ENCODE data around the gene EBF3. TPM values are rescaled to one million over a fixed set of nuclear protein-coding genes. Genes with fewer than 3 reads are reported as not detected.

The EBF3 gene
- total RNA-seq, 4 donors from 2014 or later: 0.77 to 10.7 (median 6.0) TPM

- Histone ChIP-seq H3K27me3 (no peaks in the 10 kb centered on the region), H3K9me3 (no peaks in the 10 kb centered on the region), H3K4me1 (no peaks in the 10 kb centered on the region), H3K27ac (no peak overlapping the region), H3K4me3 (no peak overlapping the region), H3K36me3 (no peaks in the 10 kb centered on the region)
- no peak for DNase-seq
- intact Hi-C loops (cut with DNase I; ENCODE audit: low total_unique reads): no loop called here
- TF ChIP-seq POLR2A (IDR thresholded peaks at IDR 0.05) (no peak), CTCF (IDR thresholded peaks at IDR 0.05) (no peak)
These were observed 47.5 kb downstream of the EBF3 start for GRCh38 chr10:129916506-129916995.

DNA sequence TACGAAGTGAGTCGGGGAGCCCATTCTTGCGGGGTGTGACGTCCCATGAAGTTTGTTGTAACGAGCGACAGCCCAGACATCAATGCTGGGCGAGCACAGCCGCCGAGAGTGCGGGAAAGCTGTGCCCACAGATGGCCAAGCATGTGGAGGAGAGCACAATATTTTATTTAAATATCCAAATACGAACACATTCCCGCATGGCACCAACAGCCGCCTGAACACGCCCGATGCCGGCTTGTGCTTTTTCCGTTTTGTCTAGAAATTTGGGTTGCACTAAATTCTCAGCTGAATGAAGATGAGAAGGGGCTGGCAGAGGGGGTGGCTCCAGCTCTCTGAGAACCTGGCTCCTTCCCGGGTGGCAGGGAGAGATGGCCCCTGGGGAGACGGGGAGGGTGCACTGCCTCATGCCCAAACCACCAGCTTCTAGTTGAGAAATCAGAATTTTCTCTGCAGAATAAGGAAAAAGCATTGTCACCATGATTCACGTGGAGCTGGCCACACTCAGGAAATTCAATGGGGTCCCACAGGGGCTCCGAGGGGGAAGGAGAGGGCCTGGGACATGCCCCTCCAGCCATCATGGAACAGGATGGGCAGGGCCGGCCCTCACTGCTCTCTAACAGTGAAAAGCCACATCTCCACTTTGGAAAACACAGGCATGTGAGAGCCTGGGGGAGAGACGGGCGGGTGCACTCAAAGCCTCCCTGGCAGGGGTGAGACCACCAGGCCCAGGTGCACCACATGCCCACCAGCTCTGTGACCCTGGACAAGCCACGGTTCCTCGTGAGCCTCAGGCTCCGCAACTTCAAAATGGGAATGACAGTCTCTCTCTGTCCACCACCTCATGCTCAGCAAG lies 48.3 kb downstream of the EBF3 start:
- DNase-seq: no peak
- no peaks in the 10 kb centered on the region for H3K36me3 ChIP-seq
- H3K27ac ChIP-seq: no peak overlapping the region
- H3K9me3 ChIP-seq: no peaks in the 10 kb centered on the region
- no peaks in the 10 kb centered on the region for H3K27me3 ChIP-seq
- intact Hi-C loops (cut with DNase I; ENCODE audit: low total_unique reads): no loop called here
- TF ChIP-seq CTCF (IDR thresholded peaks at IDR 0.05) (no peak), POLR2A (IDR thresholded peaks at IDR 0.05) (no peak)
- no peaks in the 10 kb centered on the region for H3K4me1 ChIP-seq
- H3K4me3 ChIP-seq: no peak overlapping the region

DNA sequence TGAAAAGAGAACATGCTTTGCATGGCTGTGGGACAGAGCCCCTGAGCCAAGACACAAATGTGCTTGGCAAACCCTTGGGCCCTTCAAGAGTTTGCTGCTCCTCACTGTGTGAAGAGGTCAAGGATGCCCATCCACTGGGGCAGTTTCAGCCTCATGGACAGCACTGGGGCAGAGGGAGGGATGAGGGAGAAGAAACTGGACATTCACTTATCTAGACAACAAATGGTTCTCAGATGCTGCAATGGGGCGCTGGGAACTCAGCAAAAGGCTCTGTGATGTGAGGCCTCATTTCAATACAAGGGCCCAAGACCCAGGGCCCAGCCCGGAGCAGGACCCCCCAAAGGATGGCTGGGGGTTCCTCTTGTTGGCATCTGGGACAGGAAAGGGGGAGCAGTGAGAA lies 49.1 kb downstream of the EBF3 start:
- DNase-seq: no peak
- Histone ChIP-seq H3K4me3 (no peak overlapping the region), H3K36me3 (no peaks in the 10 kb centered on the region), H3K27me3 (no peaks in the 10 kb centered on the region), H3K9me3 (no peaks in the 10 kb centered on the region), H3K27ac (no peak overlapping the region), H3K4me1 (no peaks in the 10 kb centered on the region)
- TF ChIP-seq POLR2A (IDR thresholded peaks at IDR 0.05) (no peak), CTCF (IDR thresholded peaks at IDR 0.05) (no peak)
- intact Hi-C loops (cut with DNase I; ENCODE audit: low total_unique reads): no loop called here

- H3K9me3 ChIP-seq: no peaks in the 10 kb centered on the region
- intact Hi-C loops (cut with DNase I; ENCODE audit: low total_unique reads): no loop called here
- no peak for DNase-seq
- no peaks in the 10 kb centered on the region for H3K36me3 ChIP-seq
- no peak overlapping the region for H3K4me3 ChIP-seq
- no peaks in the 10 kb centered on the region for H3K4me1 ChIP-seq
- no peak overlapping the region for H3K27ac ChIP-seq
- H3K27me3 ChIP-seq: no peaks in the 10 kb centered on the region
- TF ChIP-seq CTCF (IDR thresholded peaks at IDR 0.05): no peak
- TF ChIP-seq POLR2A (IDR thresholded peaks at IDR 0.05): no peak
These were observed 49.8 kb downstream of the EBF3 start for GRCh38 chr10:129914153-129914855.
